GM08714 (cell line): ENCODE results near the gene GRID2.

ENCODE experiments used
- H3K4me3 ChIP-seq: fragments of 200-500 bp; sonication (Bioruptor generic); 2 replicates; pipeline ENCODE4 v1.5.1; 2014; ENCODE audit warnings: mild to moderate bottlenecking, low read length, inconsistent platforms
- ZNF274 ChIP-seq: IDR thresholded peaks from 2 replicates; pipeline ENCODE4 v1.6.1; 2012; ENCODE audit warnings: mild to moderate bottlenecking, low read depth, low read length

The GRID2 gene

GRCh38 chr4:92520563-92520962, 216.8 kb downstream of the GRID2 start:
- TF ChIP-seq ZNF274 = no peak
- no peak overlapping the region for H3K4me3 ChIP-seq

DNA sequence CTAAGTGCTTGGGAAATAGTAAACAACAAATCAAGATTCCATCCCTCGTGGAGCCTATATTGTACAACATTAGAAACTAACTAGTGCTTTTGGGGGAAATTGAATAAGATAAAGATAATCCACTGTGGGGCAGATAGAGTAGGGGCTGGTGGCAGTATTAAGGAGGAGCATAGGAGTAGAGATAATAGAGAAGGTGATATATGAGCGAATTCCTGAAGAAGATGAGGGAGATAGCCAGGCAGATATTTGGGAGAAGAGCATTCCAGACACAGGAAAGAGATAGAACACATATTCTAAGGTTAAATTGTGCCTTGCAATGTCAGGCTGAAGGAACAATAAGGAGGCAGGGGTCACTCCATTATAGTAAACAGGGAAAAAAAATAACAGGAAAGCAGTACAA, 218.2 kb downstream of the GRID2 start:
- H3K4me3 ChIP-seq = no peak overlapping the region

DNA sequence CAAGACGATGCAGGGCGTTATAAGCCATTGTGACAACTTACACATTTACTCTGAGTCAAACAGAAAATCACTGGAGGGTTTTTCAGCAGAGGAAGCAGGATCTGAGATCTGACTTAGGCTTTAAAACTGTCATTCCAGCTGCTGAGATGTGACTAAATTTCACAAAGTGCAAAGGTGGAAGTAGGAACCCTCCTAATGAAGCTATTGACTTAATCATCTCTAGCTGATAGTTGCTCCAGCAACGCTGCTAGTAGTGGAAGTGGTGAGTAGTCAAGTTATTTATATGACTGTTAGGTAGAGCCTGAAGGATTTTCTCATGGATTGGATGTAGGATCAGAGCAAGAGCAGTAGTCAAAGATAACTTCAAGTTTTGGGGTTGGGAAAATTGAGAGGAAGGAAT, 218.6 kb downstream of the GRID2 start:
- no peak for TF ChIP-seq ZNF274
- no peak overlapping the region for H3K4me3 ChIP-seq

More for the DNA sequence above, 218.2 kb downstream of the GRID2 start:
- TF ChIP-seq ZNF274 = no peak

- H3K4me3 ChIP-seq = no peak overlapping the region
- no peak for TF ChIP-seq ZNF274
These were observed 220.4 kb downstream of the GRID2 start for GRCh38 chr4:92524131-92524530.

DNA sequence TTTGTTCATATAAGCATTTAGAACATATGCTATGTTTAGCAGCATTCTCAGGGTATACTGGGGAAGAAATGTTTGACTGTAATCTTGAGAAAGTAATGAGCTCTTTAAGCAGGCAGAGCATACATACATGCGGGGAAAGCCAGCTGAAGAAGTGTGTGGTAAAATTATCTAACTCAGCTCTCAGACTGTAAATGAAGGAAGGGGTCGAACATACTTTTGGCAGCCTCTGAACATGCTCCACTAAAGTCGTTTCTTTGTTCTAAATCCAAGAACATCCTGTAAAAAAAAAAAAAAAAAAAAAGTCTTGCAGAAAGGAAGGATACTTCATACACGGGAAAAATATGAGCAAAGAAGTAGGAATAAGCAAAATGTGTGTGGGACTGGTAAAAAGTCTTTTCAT, 224.8 kb downstream of the GRID2 start:
- TF ChIP-seq ZNF274 = no peak
- no peak overlapping the region for H3K4me3 ChIP-seq

DNA sequence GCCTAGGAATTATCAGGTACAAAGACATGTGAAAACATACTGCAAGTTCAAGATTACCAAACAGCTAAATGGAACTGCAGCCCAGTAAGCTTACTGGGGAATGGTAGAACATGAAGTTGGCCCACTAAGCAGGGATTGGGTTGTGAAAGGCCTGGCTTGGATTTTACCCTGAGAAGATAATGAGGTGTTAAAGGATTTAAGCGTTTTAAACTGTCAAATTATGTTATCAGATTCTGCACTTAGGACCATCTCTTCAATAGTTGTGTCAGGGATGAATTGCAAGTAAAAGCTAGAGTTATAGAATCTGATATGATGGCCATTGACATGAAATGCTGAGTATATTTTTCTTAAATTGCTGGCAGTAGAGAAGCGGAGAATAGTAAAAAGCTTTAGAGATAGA, 225.7 kb downstream of the GRID2 start:
- H3K4me3 ChIP-seq = no peak overlapping the region
- TF ChIP-seq ZNF274 = no peak

GRCh38 chr4:92535599-92535998, 231.8 kb downstream of the GRID2 start:
- H3K4me3 ChIP-seq = no peak overlapping the region
- no peak for TF ChIP-seq ZNF274

- H3K4me3 ChIP-seq = no peak overlapping the region
- no peak for TF ChIP-seq ZNF274
These were observed 247.8 kb downstream of the GRID2 start for GRCh38 chr4:92551616-92552015.

- no peak overlapping the region for H3K4me3 ChIP-seq
- no peak for TF ChIP-seq ZNF274
These were observed 262.5 kb downstream of the GRID2 start for GRCh38 chr4:92566269-92566668.

DNA sequence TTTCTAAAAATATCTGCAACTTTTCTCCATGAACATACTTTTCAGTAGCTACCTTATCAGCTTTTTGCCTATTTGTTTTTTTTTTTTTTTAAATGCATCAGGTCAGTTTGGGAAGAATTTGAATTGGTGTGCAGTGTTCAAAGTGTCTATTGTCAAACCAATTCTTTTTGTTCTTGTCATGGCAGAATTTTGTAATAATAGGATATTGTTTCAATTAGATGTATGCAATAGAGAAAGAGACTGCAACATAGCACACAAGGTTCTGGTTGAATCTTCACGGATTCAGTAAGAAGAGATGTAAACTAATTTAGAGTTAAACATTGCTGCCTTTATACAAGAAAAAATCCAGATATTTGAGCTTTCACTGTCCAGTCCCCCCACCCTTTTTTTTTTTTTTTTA, 277.1 kb downstream of the GRID2 start:
- TF ChIP-seq ZNF274 = no peak
- H3K4me3 ChIP-seq = no peak overlapping the region

GRCh38 chr4:92599044-92599443, 295.3 kb downstream of the GRID2 start:
- no peak overlapping the region for H3K4me3 ChIP-seq
- no peak for TF ChIP-seq ZNF274

DNA sequence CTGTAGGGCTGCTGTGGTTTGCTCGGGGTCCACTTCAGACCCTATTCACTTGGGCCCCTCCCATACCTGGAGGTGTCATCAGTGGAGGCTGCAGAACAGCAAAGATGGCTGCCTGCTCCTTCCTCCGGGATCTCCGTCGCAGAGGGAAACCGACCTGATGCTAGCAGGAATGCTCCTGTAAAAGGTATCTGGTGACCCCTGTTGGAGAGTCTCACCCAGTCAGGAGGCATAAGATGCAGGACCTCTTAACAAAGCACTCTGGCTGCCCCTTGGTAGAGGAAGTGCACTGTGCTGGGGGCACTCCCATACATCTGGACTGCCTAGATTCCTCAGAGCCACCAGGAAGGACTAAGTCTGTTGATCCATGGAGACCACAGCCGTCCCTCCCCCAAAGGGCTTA, 296.9 kb downstream of the GRID2 start:
- no peak overlapping the region for H3K4me3 ChIP-seq
- no peak for TF ChIP-seq ZNF274

- no peak overlapping the region for H3K4me3 ChIP-seq
- no peak for TF ChIP-seq ZNF274
These were observed 302.5 kb downstream of the GRID2 start for GRCh38 chr4:92606227-92606626.

DNA sequence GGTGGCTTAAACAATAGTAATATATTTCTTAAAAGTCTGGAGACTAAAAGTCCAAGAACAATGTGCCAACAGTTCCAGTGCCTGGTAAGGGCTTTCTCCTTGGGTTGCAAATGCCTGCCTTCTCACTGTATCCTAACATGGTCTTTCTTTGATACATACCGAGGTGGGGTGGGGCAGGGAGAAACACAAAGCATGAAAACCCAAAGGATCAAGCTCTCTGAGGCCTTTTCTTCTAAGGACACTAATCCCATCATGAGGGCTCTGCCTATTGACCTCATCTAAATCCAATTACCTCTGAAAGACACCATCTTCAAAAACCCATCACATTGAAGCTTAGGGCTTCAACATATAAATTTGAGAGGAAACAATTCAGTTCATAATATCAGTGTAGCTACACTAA, 311.3 kb downstream of the GRID2 start:
- TF ChIP-seq ZNF274 = no peak
- H3K4me3 ChIP-seq = no peak overlapping the region

DNA sequence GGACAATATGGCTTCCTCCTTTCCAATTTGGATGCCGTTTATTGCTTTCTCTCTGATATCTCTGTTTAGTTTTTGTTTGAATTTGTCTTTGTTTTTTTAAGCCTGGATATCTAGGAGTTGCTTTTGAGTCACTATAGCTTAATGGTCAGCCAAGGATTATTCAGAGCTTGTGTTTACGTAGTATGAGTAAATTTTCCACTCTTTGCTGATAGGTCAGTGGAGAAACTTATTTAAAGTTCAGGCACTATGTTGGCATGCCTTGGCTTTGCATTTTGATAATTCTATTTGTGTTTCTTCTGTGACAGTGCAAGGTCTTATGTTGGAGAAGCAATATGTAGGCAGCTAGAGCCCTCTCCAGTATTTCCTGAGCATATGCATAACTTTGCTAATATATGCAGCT, 315.2 kb downstream of the GRID2 start:
- no peak for TF ChIP-seq ZNF274
- H3K4me3 ChIP-seq = no peak overlapping the region

GRCh38 chr4:92629302-92629701, 325.5 kb downstream of the GRID2 start:
- TF ChIP-seq ZNF274 = no peak
- no peak overlapping the region for H3K4me3 ChIP-seq

DNA sequence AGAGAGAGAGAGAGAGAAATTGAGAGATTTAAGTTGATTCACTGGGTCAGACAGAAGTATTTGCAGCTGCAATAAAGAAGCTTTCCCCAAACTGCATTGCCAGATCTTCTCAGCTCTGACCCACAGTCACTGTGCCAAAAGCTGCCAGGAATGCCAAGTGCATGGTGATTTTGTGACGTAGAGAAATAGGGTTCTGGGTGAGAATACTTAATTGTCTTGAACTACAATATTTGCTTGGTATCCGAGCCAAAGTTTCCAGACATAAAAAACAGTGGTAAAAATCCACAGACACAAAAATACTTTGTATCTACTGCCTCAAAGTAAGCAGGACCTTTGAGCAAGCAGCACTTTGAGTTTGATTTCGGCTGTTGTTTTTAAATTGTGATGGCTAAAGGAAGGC, 331.1 kb downstream of the GRID2 start:
- no peak overlapping the region for H3K4me3 ChIP-seq
- no peak for TF ChIP-seq ZNF274
